ENCODE data around the gene GNRHR.

DNA sequence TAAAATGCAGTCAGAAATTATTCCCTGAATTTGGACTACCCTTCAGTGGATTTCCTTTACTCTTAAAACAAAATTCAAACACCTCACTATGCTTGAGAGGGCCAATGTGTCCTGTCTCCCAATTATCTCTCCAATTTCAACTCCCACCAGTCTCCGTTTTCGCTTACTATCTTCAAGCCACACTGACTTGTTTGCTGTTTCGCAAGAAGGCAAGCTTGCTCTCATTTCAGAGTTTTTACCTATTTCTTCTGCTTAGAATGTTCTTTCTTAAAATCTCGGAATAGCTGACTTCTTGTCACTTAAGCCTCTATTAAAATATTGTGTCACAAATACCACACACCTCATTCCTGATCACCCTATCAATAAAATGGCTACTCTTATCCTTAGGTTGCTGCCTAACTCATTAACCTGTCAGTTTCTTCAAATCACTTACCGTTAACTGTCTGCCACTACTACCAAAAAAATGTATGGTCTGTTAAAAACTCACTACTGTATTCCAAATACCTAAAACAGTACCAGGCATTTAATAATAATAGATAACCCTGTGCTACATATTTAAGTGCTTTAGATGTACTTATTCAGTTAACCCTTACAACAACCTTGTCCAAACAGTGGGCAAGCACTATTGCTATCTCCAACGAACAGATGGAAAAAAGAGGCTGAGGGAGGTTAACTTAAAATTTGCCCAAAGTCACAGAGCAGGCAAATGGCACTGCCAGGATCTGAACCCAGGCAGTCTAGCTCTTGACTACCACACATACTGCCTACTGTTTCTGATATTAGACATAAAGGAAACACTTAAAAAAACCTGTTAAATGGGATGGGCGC is 56.1 kb downstream of the GNRHR start:
- no peak for TF ChIP-seq POLR2A (IDR thresholded peaks at IDR 0.05; ENCODE audit: low read depth, low read length)
- no peak for TF ChIP-seq POLR2AphosphoS5 (IDR thresholded peaks at IDR 0.05; ENCODE audit: low read depth, low read length)
